Neural cell (in vitro differentiated cells): Measurements from ENCODE around the gene ARMC2. TPM values are rescaled to one million over a fixed set of nuclear protein-coding genes. Genes with fewer than 3 reads are reported as not detected.

Source experiments
- H2AFZ ChIP-seq: fragments of 200-600, 300-800 bp; sonication (generic), shearing (Covaris generic); 2 replicates; pipeline ENCODE4 v1.6.0; 2014; ENCODE audit warnings: low read depth, mild to moderate bottlenecking, antibody characterized with exemption, low read length, moderate library complexity
- H3F3A ChIP-seq: fragments of 200-600 bp; shearing (Covaris generic); 2 replicates; pipeline ENCODE4 v1.6.1; 2016; ENCODE audit warnings: mild to moderate bottlenecking, moderate library complexity, mixed read lengths, antibody characterized with exemption, low read length; ENCODE audit not compliant: insufficient read depth, poor library complexity, severe bottlenecking
- H3K27ac ChIP-seq: fragments of 200-600, 300-800 bp; sonication (generic), shearing (Covaris generic); 2 replicates; pipeline ENCODE4 v1.5.1; 2014; ENCODE audit warnings: mild to moderate bottlenecking, low read length, moderate library complexity
- H3K27me3 ChIP-seq: fragments of 300-800, 200-600 bp; sonication (generic), shearing (Covaris generic); 2 replicates; pipeline ENCODE4 v1.6.0; 2014; ENCODE audit warnings: mild to moderate bottlenecking, low read depth, low read length, moderate library complexity; ENCODE audit not compliant: insufficient read depth
- H3K36me3 ChIP-seq: fragments of 300-800, 200-600 bp; sonication (generic), shearing (Covaris generic); 2 replicates; pipeline ENCODE4 v1.5.1; 2014; ENCODE audit warnings: mild to moderate bottlenecking, antibody characterized with exemption, low read length, moderate library complexity; ENCODE audit not compliant: insufficient read depth
- H3K4me2 ChIP-seq: fragments of 300-800, 200-600 bp; sonication (generic), shearing (Covaris generic); 2 replicates; pipeline ENCODE4 v1.6.0; 2014; ENCODE audit warnings: mild to moderate bottlenecking, low read length
- H3K4me3 ChIP-seq: fragments of 300-800, 200-600 bp; sonication (generic), shearing (Covaris generic); 2 replicates; pipeline ENCODE4 v1.5.1; 2014; ENCODE audit warnings: mild to moderate bottlenecking, low read length, moderate library complexity
- H3K79me2 ChIP-seq: fragments of 200-600 bp; shearing (Covaris generic); replicated peaks from 2 replicates; pipeline ENCODE4 v1.6.0; 2014; ENCODE audit warnings: mild to moderate bottlenecking, low read length, moderate library complexity; ENCODE audit not compliant: insufficient read depth
- H3K9ac ChIP-seq: fragments of 300-800, 200-600 bp; sonication (generic), shearing (Covaris generic); 2 replicates; pipeline ENCODE4 v1.6.1; 2016; ENCODE audit warnings: mild to moderate bottlenecking, low read length, mixed read lengths
- H3K9me2 ChIP-seq: fragments of 200-600 bp; shearing (Covaris generic); 2 replicates; pipeline ENCODE4 v1.6.1; 2016; ENCODE audit warnings: mild to moderate bottlenecking, low read length, mixed read lengths; ENCODE audit not compliant: insufficient read depth
- H3K9me3 ChIP-seq: fragments of 200-600, 300-800 bp; sonication (generic), shearing (Covaris generic); 2 replicates; pipeline ENCODE4 v1.6.1; 2016; ENCODE audit warnings: mild to moderate bottlenecking, mixed run types, low read length, moderate library complexity, mixed read lengths
- H4K20me1 ChIP-seq: fragments of 200-600 bp; shearing (Covaris generic); 2 replicates; pipeline ENCODE4 v1.6.1; 2016; ENCODE audit warnings: mild to moderate bottlenecking, mixed run types; ENCODE audit not compliant: insufficient read depth
- CTCF ChIP-seq: fragments of 450-650 bp; IDR thresholded peaks from 2 replicates; pipeline ENCODE4 v1.5.1; 2014; ENCODE audit warnings: antibody characterized with exemption, mild to moderate bottlenecking, moderate library complexity; ENCODE audit not compliant: poor library complexity, severe bottlenecking
- EP300 ChIP-seq: fragments of 450-650 bp; conservative IDR thresholded peaks from 2 replicates; pipeline ENCODE4 v1.6.1; 2014; ENCODE audit warnings: antibody characterized with exemption, mild to moderate bottlenecking, moderate library complexity; ENCODE audit not compliant: poor library complexity, severe bottlenecking
- EZH2 ChIP-seq: fragments of 200-600, 300-800 bp; shearing (Covaris generic), sonication (generic); IDR thresholded peaks from 2 replicates; pipeline ENCODE4 v1.6.1; 2014; ENCODE audit warnings: antibody characterized with exemption, low read length, borderline replicate concordance, mild to moderate bottlenecking; ENCODE audit not compliant: insufficient read depth, poor library complexity, severe bottlenecking
- MXI1 ChIP-seq: fragments of 450-650 bp; conservative IDR thresholded peaks from 2 replicates; pipeline ENCODE4 v1.6.1; 2014; ENCODE audit warnings: antibody characterized with exemption, mild to moderate bottlenecking; ENCODE audit not compliant: poor library complexity, severe bottlenecking
- POLR2AphosphoS5 ChIP-seq: IDR thresholded peaks from 2 replicates; pipeline ENCODE4 v1.6.1; 2012
- RAD21 ChIP-seq: fragments of 450-650 bp; conservative IDR thresholded peaks from 2 replicates; pipeline ENCODE4 v1.6.1; 2014; ENCODE audit warnings: antibody characterized with exemption, mild to moderate bottlenecking, moderate library complexity
- REST ChIP-seq: IDR thresholded peaks from 2 replicates; pipeline ENCODE4 v1.6.1; 2012; ENCODE audit warnings: borderline replicate concordance
- SMC3 ChIP-seq: fragments of 450-650 bp; conservative IDR thresholded peaks from 2 replicates; pipeline ENCODE4 v1.6.1; 2014; ENCODE audit warnings: antibody characterized with exemption, mild to moderate bottlenecking, moderate library complexity; ENCODE audit not compliant: poor library complexity
- TAF1 ChIP-seq: IDR thresholded peaks from 2 replicates; pipeline ENCODE4 v1.6.1; 2012; ENCODE audit warnings: low read depth
- polyA plus RNA-seq: library from polyadenylated mRNA; depleted of rRNA; stranded (reverse); fragments of >200 nt; gene quantifications from 2 replicates; pipeline ENCODE4 v1.2.3, GENCODE V29; 2014

ARMC2 gene
- polyA plus RNA-seq, 1 donor from 2014 or later, result 18.6 TPM

- Histone ChIP-seq H3K27me3 (no peaks in the 10 kb centered on the region), H3K27ac (no peak overlapping the region), H2AFZ (no peak overlapping the region), H3K9me2 (no peaks in the 10 kb centered on the region), H3K4me3 (no peak overlapping the region), H3F3A (no peaks in the 10 kb centered on the region), H3K4me2 (no peak overlapping the region), H3K9me3 (no peaks in the 10 kb centered on the region), H3K36me3 (no peaks in the 10 kb centered on the region), H4K20me1 (no peaks in the 10 kb centered on the region), H3K79me2 (peaks cover 25% of the 10 kb centered on the region), H3K9ac (no peak overlapping the region)
- no peak for TF ChIP-seq TAF1
- no peak for TF ChIP-seq EZH2
- no peak for TF ChIP-seq SMC3
- TF ChIP-seq MXI1, result no peak
- no peak for TF ChIP-seq CTCF
- TF ChIP-seq REST, result no peak
- TF ChIP-seq EP300, result no peak
- no peak for TF ChIP-seq RAD21
- TF ChIP-seq POLR2AphosphoS5, result no peak
These were observed 153.2 kb downstream of the ARMC2 start for GRCh38 chr6:109001291-109001894.

GRCh38 chr6:109002051-109002697 lies 154.0 kb downstream of the ARMC2 start:
- Histone ChIP-seq H3K27ac (no peak overlapping the region), H3K79me2 (peaks cover 32% of the 10 kb centered on the region), H3K27me3 (no peaks in the 10 kb centered on the region), H3K36me3 (no peaks in the 10 kb centered on the region), H2AFZ (no peak overlapping the region), H3K4me2 (no peak overlapping the region), H3K4me3 (no peak overlapping the region), H4K20me1 (no peaks in the 10 kb centered on the region), H3K9me2 (no peaks in the 10 kb centered on the region), H3F3A (no peaks in the 10 kb centered on the region), H3K9ac (no peak overlapping the region), H3K9me3 (no peaks in the 10 kb centered on the region)
- no peak for TF ChIP-seq CTCF
- TF ChIP-seq EZH2, result no peak
- no peak for TF ChIP-seq EP300
- no peak for TF ChIP-seq TAF1
- no peak for TF ChIP-seq MXI1
